SK-N-SH (cell line): ENCODE results near the gene MUC5B. TPM values are rescaled to one million over a fixed set of nuclear protein-coding genes. Genes with fewer than 3 reads are reported as not detected.

Experiments
- CTCF ChIA-PET: fragments of 300-600, 350-600 bp; formaldehyde crosslinking; extraction: SDS; loops from one replicate; lab custom pipeline; 2021; lab: Yijun Ruan, JAX
- POLR2A ChIA-PET: fragments of 350-600 bp; sonication (Branson Sonifier 250); formaldehyde crosslinking; extraction: SDS; loops from one replicate; lab custom pipeline; 2020; ENCODE audit warnings: antibody characterized with exemption, inconsistent platforms; lab: Yijun Ruan, JAX
- DNase-seq: peaks from one replicate; pipeline ENCODE4 v3.0.0; 2012
- H2AFZ ChIP-seq: fragments of 200-600 bp; sonication (generic); 2 replicates; pipeline ENCODE4 v1.8.1; 2016; ENCODE audit warnings: antibody characterized with exemption, mild to moderate bottlenecking, low read depth
- H3F3A ChIP-seq: fragments of 200-600 bp; sonication (generic); replicated peaks from 2 replicates; pipeline ENCODE3; 2016; ENCODE audit warnings: antibody characterized with exemption, mild to moderate bottlenecking; ENCODE audit not compliant: insufficient read depth
- H3K27ac ChIP-seq, 2 experiments: fragments of 200-500 bp in 1 of 2; fragments of 200-600 bp in 1 of 2; sonication (Bioruptor generic) in 1 of 2; sonication (generic), shearing (Covaris generic) in 1 of 2; 2 replicates each; pipeline versions ENCODE4 v1.5.1 to v1.6.1; 2014 to 2016; ENCODE audit warnings: low read depth in 2 of 2, inconsistent platforms in 1 of 2, low read length in 1 of 2, mild to moderate bottlenecking in 1 of 2, mixed read lengths in 1 of 2
- H3K27me3 ChIP-seq: fragments of 200-600 bp; sonication (generic), shearing (Covaris generic); 2 replicates; pipeline ENCODE4 v1.6.1; 2016; ENCODE audit warnings: mixed run types; ENCODE audit not compliant: insufficient read depth
- H3K36me3 ChIP-seq, 2 experiments: fragments of 200-500 bp in 1 of 2; fragments of 200-600 bp in 1 of 2; sonication (Bioruptor generic) in 1 of 2; sonication (generic) in 1 of 2; replicated peaks in 1 of 2; 2 replicates each; pipeline versions ENCODE3 to v1.5.1; 2014 to 2016; ENCODE audit warnings: low read length in 1 of 2, mild to moderate bottlenecking in 1 of 2; ENCODE audit not compliant: insufficient read depth in 2 of 2, control insufficient read depth in 1 of 2
- H3K4me1 ChIP-seq, 2 experiments: fragments of 200-500 bp in 1 of 2; fragments of 200-600 bp in 1 of 2; sonication (Bioruptor generic) in 1 of 2; sonication (generic), shearing (Covaris generic) in 1 of 2; 2 replicates each; pipeline versions ENCODE4 v1.5.1 to v1.6.1; 2014 to 2016; ENCODE audit warnings: low read depth in 1 of 2, low read length in 1 of 2, mixed run types in 1 of 2; ENCODE audit not compliant: insufficient read depth in 2 of 2, control insufficient read depth in 1 of 2
- H3K4me2 ChIP-seq: fragments of 200-600 bp; sonication (generic), shearing (Covaris generic); 2 replicates; pipeline ENCODE4 v1.6.1; 2017; ENCODE audit warnings: mixed run types
- H3K4me3 ChIP-seq, 2 experiments: fragments of 200-500 bp in 1 of 2; fragments of 200-600 bp in 1 of 2; sonication (Bioruptor generic) in 1 of 2; sonication (generic), shearing (Covaris generic) in 1 of 2; 2 replicates each; pipeline versions ENCODE4 v1.5.1 to v1.8.1; 2014 to 2016; ENCODE audit warnings: low read depth in 2 of 2, inconsistent platforms in 1 of 2, low read length in 1 of 2, mild to moderate bottlenecking in 1 of 2, mixed read lengths in 1 of 2, moderate library complexity in 1 of 2
- H3K79me2 ChIP-seq: fragments of 200-600 bp; sonication (generic); 2 replicates; pipeline ENCODE4 v1.8.1; 2017; ENCODE audit warnings: mild to moderate bottlenecking; ENCODE audit not compliant: insufficient read depth
- H3K9ac ChIP-seq: fragments of 200-600 bp; sonication (generic); 2 replicates; pipeline ENCODE4 v1.6.1; 2017; ENCODE audit warnings: mixed run types
- H3K9me2 ChIP-seq: fragments of 200-600 bp; sonication (generic); 2 replicates; pipeline ENCODE4 v1.6.1; 2017; ENCODE audit warnings: mixed run types
- H3K9me3 ChIP-seq: fragments of 200-600 bp; sonication (generic); 2 replicates; pipeline ENCODE4 v1.6.1; 2017; ENCODE audit warnings: mixed run types, mild to moderate bottlenecking, moderate library complexity
- H4K20me1 ChIP-seq: fragments of 200-600 bp; sonication (generic); 2 replicates; pipeline ENCODE4 v1.6.1; 2017; ENCODE audit warnings: mild to moderate bottlenecking, mixed run types; ENCODE audit not compliant: insufficient read depth
- ELF1 ChIP-seq: IDR thresholded peaks from 2 replicates; pipeline ENCODE4 v1.4.0; 2012
- EZH2phosphoT487 ChIP-seq: fragments of 200-600 bp; sonication (generic); IDR thresholded peaks from 2 replicates; pipeline ENCODE4 v1.6.1; 2017; ENCODE audit warnings: low read depth, mixed run types, mild to moderate bottlenecking, antibody characterized with exemption, moderate library complexity, borderline replicate concordance
- FOXJ3 ChIP-seq: sonication (generic); formaldehyde crosslinking; IDR thresholded peaks from 2 replicates; pipeline ENCODE4 v1.5.1; 2020; ENCODE audit warnings: mild to moderate bottlenecking, missing genetic modification reagents
- GABPA ChIP-seq: IDR thresholded peaks from 2 replicates; pipeline ENCODE4 v1.4.0; 2012; ENCODE audit warnings: low read depth, mild to moderate bottlenecking
- MEF2A ChIP-seq: IDR thresholded peaks from 2 replicates; pipeline ENCODE4 v1.4.0; 2012; ENCODE audit warnings: low read depth, borderline replicate concordance
- MXI1 ChIP-seq: IDR thresholded peaks from 2 replicates; pipeline ENCODE4 v1.6.1; 2012; ENCODE audit warnings: mild to moderate bottlenecking, low read depth, low read length, improper control_type of control experiment
- PBX3 ChIP-seq: IDR thresholded peaks from 2 replicates; pipeline ENCODE4; 2012
- POLR2AphosphoS5 ChIP-seq: IDR thresholded peaks from 2 replicates; pipeline ENCODE4 v1.6.1; 2012; ENCODE audit warnings: low read depth, low read length
- RAD21 ChIP-seq: IDR thresholded peaks from 2 replicates; pipeline ENCODE4 v1.6.1; 2012; ENCODE audit warnings: mild to moderate bottlenecking, low read length
- RFX5 ChIP-seq: IDR thresholded peaks from 2 replicates; pipeline ENCODE4 v1.6.1; 2012; ENCODE audit warnings: mild to moderate bottlenecking, improper control_type of control experiment, low read length
- SIN3A ChIP-seq: IDR thresholded peaks from 2 replicates; pipeline ENCODE4 v1.6.1; 2012; ENCODE audit warnings: low read depth, mild to moderate bottlenecking, low read length, moderate library complexity, borderline replicate concordance
- TCF12 ChIP-seq: IDR thresholded peaks from 2 replicates; pipeline ENCODE4 v1.4.0; 2012
- TEAD4 ChIP-seq: IDR thresholded peaks from 2 replicates; pipeline ENCODE4 v1.4.0; 2012; ENCODE audit warnings: mild to moderate bottlenecking, borderline replicate concordance; ENCODE audit not compliant: insufficient read depth
- YY1 ChIP-seq: IDR thresholded peaks from 2 replicates; pipeline ENCODE4 v1.4.0; 2012; ENCODE audit warnings: low read depth, mild to moderate bottlenecking
- WGBS: methylation state at CpG from one replicate; pipeline ENCODE4 v1.1.6; 2017; ENCODE audit warnings: low lambda C conversion rate; 5-methylcytosine and 5-hydroxymethylcytosine counted together
- polyA plus RNA-seq, 3 experiments: library from polyadenylated mRNA; depleted of rRNA; stranded (reverse); fragments of >200 nt; gene quantifications; 2 replicates each; pipeline ENCODE4 v1.2.3, GENCODE V29; 2012
- TF ChIP-seq, protein P1 (sequence below): fragments of 150-350 bp; IDR thresholded peaks from 2 replicates; pipeline ENCODE4 v1.6.1; 2017; ENCODE audit warnings: antibody characterized with exemption, low read length, low read depth, borderline replicate concordance
- TF ChIP-seq, protein P2 (sequence below): IDR thresholded peaks from 2 replicates; pipeline ENCODE4 v1.4.0; 2012; ENCODE audit warnings: low read depth, borderline replicate concordance
- TF ChIP-seq, protein P3 (sequence below): fragments of 150-350 bp; IDR thresholded peaks from 2 replicates; pipeline ENCODE4 v1.6.1; 2016; ENCODE audit warnings: mild to moderate bottlenecking, low read depth, low read length

Gene MUC5B
- polyA plus RNA-seq, 1 of the 3 experiments (the other 2 are of a cell fraction), result not detected

GRCh38 chr11:1199751-1200610 is 22.9 kb upstream of the MUC5B start (continued):
- TF ChIP-seq SIN3A (no peak), RAD21 (no peak), POLR2AphosphoS5 (no peak), MXI1 (no peak)
- TF ChIP-seq, protein P1, sequence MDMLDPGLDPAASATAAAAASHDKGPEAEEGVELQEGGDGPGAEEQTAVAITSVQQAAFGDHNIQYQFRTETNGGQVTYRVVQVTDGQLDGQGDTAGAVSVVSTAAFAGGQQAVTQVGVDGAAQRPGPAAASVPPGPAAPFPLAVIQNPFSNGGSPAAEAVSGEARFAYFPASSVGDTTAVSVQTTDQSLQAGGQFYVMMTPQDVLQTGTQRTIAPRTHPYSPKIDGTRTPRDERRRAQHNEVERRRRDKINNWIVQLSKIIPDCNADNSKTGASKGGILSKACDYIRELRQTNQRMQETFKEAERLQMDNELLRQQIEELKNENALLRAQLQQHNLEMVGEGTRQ, result no peak

DNA sequence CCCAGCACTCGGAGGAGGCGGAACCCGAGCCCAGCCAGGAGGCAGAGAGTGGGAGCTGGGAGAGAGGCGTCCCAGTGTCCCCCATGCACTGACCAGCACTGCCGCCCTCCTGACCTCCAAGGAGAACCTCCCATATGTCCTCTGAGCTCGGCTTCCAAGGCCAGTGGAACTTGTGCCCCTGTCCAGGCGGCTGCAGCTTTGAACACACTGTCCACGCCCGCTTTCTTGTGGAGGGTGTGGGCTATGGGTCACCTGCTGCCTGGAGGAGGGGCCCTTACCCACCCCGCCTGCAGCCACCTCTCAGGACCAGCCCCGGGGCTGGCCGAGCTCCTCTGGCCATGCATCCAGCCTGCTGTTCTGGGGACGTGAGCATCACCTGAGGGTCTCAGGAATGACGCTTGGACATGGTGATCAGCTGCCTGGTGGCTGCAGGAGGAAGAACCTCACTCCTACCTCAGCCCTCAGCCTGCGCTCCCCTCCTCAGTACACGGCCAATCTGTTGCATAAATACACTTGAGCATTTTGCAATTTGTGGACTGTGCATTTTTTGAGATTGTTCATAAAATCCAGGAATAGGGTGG is 22.2 kb upstream of the MUC5B start:
- peaks cover 0 to 10% of the 10 kb centered on the region in 2 experiments; a peak in 1 of 4 replicates for H3K4me1 ChIP-seq
- no peaks in the 10 kb centered on the region for H3K9me2 ChIP-seq
- H3K4me2 ChIP-seq, result no peak overlapping the region
- no peaks in the 10 kb centered on the region for H3F3A ChIP-seq
- no peak overlapping the region for H3K9ac ChIP-seq
- DNase-seq, result no peak
- no peaks in the 10 kb centered on the region for H4K20me1 ChIP-seq
- no peak overlapping the region for H3K27ac ChIP-seq
- 30% methylated on average over 13 of the region's 16 CpGs for WGBS
- no peak overlapping the region for H2AFZ ChIP-seq
- TF ChIP-seq, protein P2, sequence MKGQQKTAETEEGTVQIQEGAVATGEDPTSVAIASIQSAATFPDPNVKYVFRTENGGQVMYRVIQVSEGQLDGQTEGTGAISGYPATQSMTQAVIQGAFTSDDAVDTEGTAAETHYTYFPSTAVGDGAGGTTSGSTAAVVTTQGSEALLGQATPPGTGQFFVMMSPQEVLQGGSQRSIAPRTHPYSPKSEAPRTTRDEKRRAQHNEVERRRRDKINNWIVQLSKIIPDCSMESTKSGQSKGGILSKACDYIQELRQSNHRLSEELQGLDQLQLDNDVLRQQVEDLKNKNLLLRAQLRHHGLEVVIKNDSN, result no peak
- no peak for TF ChIP-seq TCF12
- TF ChIP-seq, protein P1, result no peak
- no peak for TF ChIP-seq RAD21
- TF ChIP-seq PBX3, result no peak
- TF ChIP-seq SIN3A, result no peak
- TF ChIP-seq, protein P3, sequence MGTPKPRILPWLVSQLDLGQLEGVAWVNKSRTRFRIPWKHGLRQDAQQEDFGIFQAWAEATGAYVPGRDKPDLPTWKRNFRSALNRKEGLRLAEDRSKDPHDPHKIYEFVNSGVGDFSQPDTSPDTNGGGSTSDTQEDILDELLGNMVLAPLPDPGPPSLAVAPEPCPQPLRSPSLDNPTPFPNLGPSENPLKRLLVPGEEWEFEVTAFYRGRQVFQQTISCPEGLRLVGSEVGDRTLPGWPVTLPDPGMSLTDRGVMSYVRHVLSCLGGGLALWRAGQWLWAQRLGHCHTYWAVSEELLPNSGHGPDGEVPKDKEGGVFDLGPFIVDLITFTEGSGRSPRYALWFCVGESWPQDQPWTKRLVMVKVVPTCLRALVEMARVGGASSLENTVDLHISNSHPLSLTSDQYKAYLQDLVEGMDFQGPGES, result no peak
- TF ChIP-seq TEAD4, result no peak
- no peak for TF ChIP-seq EZH2phosphoT487
- TF ChIP-seq YY1, result no peak
- TF ChIP-seq MXI1, result no peak
- TF ChIP-seq FOXJ3 (CRISPR knock-in tag), result no peak
- no peak for TF ChIP-seq GABPA
- TF ChIP-seq ELF1, result no peak
- no peak for TF ChIP-seq MEF2A
- TF ChIP-seq RFX5, result no peak
- H3K9me3 ChIP-seq, result no peaks in the 10 kb centered on the region
- H3K27me3 ChIP-seq, result peaks cover 5% of the 10 kb centered on the region; the same call in 1 of the 2 replicates
- POLR2A ChIA-PET, result no interaction called here
- H3K36me3 ChIP-seq, result no peaks in the 10 kb centered on the region
- no peak overlapping the region for H3K4me3 ChIP-seq
- CTCF ChIA-PET, result interaction anchor here (0.7 to 5.9 kb wide), 8 partner anchors 12 to 374 kb away, joined by 3 to 38 read pairs (median 4); no protein-coding TSS in a partner anchor
- no peaks in the 10 kb centered on the region for H3K79me2 ChIP-seq
